OCI-LY1 (cell line): ENCODE data around the gene RGS5.

Experiments
- H2AFZ ChIP-seq: fragments of 200-600 bp; sonication (generic), shearing (Covaris generic); 2 replicates; pipeline ENCODE4 v1.6.0; 2014; ENCODE audit warnings: antibody characterized with exemption, mild to moderate bottlenecking, low read length
- H3F3A ChIP-seq: fragments of 200-600 bp; sonication (generic), shearing (Covaris generic); 2 replicates; pipeline ENCODE4 v1.6.0; 2014; ENCODE audit warnings: mild to moderate bottlenecking, antibody characterized with exemption, low read length, moderate library complexity; ENCODE audit not compliant: insufficient read depth
- H3K27ac ChIP-seq: fragments of 200-600 bp; sonication (generic); 2 replicates; pipeline ENCODE4 v1.5.1; 2014; ENCODE audit warnings: low read length, mixed run types, mild to moderate bottlenecking, low read depth; ENCODE audit not compliant: poor library complexity, severe bottlenecking
- H3K27me3 ChIP-seq: fragments of 200-600 bp; sonication (generic); 2 replicates; pipeline ENCODE4 v1.6.0; 2014; ENCODE audit warnings: antibody characterized with exemption, mild to moderate bottlenecking, low read length, moderate library complexity; ENCODE audit not compliant: insufficient read depth
- H3K36me3 ChIP-seq: fragments of 200-600 bp; sonication (generic); 2 replicates; pipeline ENCODE4 v1.6.1; 2014; ENCODE audit warnings: mild to moderate bottlenecking, antibody characterized with exemption, low read length, moderate library complexity, mixed read lengths; ENCODE audit not compliant: insufficient read depth
- H3K4me1 ChIP-seq: fragments of 200-600 bp; sonication (generic); 2 replicates; pipeline ENCODE4 v1.5.1; 2014; ENCODE audit warnings: mild to moderate bottlenecking, low read length, moderate library complexity; ENCODE audit not compliant: insufficient read depth, severe bottlenecking
- H3K4me2 ChIP-seq: fragments of 200-600 bp; sonication (generic), shearing (Covaris generic); 2 replicates; pipeline ENCODE4 v1.6.1; 2014; ENCODE audit warnings: low read length
- H3K4me3 ChIP-seq: fragments of 200-600 bp; sonication (generic); 2 replicates; pipeline ENCODE4 v1.5.1; 2014; ENCODE audit warnings: low read length, low read depth, mild to moderate bottlenecking, mixed read lengths; ENCODE audit not compliant: poor library complexity, severe bottlenecking
- H3K79me2 ChIP-seq: fragments of 200-600 bp; shearing (Covaris generic); 2 replicates; pipeline ENCODE4 v1.6.1; 2016; ENCODE audit warnings: mixed run types, low read length, mixed read lengths; ENCODE audit not compliant: insufficient read depth
- H3K9ac ChIP-seq: fragments of 200-600 bp; sonication (generic), shearing (Covaris generic); 2 replicates; pipeline ENCODE4 v1.6.1; 2014; ENCODE audit warnings: mild to moderate bottlenecking, low read length, mixed read lengths
- H3K9me2 ChIP-seq: fragments of 200-600 bp; sonication (generic), shearing (Covaris generic); 2 replicates; pipeline ENCODE4 v1.6.1; 2014; ENCODE audit warnings: low read depth, mild to moderate bottlenecking, low read length, mixed read lengths
- H3K9me3 ChIP-seq: fragments of 200-600 bp; shearing (Covaris generic); 2 replicates; pipeline ENCODE4 v1.6.1; 2014; ENCODE audit warnings: low read length, mixed read lengths
- H4K20me1 ChIP-seq: fragments of 200-600 bp; sonication (generic), shearing (Covaris generic); 2 replicates; pipeline ENCODE4 v1.6.0; 2016; ENCODE audit warnings: mild to moderate bottlenecking, low read length; ENCODE audit not compliant: insufficient read depth
- EZH2 ChIP-seq: fragments of 200-600 bp; sonication (generic), shearing (Covaris generic); IDR thresholded peaks from 2 replicates; pipeline ENCODE4 v1.8.0; 2017; ENCODE audit warnings: borderline replicate concordance, mixed run types, mild to moderate bottlenecking, antibody characterized with exemption, low read length, moderate library complexity, mixed read lengths
- TF ChIP-seq, protein P1 (sequence below): fragments of 200-600 bp; sonication (generic), shearing (Covaris generic); IDR thresholded peaks from 2 replicates; pipeline ENCODE4 v1.5.1; 2017; ENCODE audit warnings: mild to moderate bottlenecking, antibody characterized with exemption, low read length, moderate library complexity, mixed read lengths

RGS5 gene

DNA sequence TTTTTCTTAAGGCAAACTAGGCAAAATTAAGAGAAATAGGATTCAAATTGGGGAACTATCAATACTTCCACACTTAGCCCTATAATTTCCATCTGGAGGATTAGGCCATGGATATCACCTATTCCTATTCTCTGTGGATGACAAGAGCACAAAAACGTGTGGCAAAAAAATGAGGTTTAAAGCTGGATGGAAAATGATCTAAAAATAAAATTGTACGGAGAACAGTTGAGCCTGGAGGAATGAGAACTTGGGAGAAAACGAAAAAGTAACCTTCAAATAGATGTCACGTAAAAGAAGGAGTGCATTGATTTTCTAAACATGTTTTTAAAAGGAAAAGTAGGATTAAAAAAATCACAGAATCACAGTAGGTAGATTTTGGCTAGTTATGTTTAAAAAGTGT lies 77.9 kb downstream of the RGS5 start:
- no peaks in the 10 kb centered on the region for H3K79me2 ChIP-seq
- H3K4me3 ChIP-seq, result no peak overlapping the region
- H4K20me1 ChIP-seq, result no peaks in the 10 kb centered on the region
- H2AFZ ChIP-seq, result no peak overlapping the region
- H3F3A ChIP-seq, result no peaks in the 10 kb centered on the region
- TF ChIP-seq, protein P1, sequence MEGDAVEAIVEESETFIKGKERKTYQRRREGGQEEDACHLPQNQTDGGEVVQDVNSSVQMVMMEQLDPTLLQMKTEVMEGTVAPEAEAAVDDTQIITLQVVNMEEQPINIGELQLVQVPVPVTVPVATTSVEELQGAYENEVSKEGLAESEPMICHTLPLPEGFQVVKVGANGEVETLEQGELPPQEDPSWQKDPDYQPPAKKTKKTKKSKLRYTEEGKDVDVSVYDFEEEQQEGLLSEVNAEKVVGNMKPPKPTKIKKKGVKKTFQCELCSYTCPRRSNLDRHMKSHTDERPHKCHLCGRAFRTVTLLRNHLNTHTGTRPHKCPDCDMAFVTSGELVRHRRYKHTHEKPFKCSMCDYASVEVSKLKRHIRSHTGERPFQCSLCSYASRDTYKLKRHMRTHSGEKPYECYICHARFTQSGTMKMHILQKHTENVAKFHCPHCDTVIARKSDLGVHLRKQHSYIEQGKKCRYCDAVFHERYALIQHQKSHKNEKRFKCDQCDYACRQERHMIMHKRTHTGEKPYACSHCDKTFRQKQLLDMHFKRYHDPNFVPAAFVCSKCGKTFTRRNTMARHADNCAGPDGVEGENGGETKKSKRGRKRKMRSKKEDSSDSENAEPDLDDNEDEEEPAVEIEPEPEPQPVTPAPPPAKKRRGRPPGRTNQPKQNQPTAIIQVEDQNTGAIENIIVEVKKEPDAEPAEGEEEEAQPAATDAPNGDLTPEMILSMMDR, result no peak
- TF ChIP-seq EZH2, result no peak
- no peaks in the 10 kb centered on the region for H3K9me3 ChIP-seq
- no peaks in the 10 kb centered on the region for H3K27me3 ChIP-seq
- H3K4me1 ChIP-seq, result no peaks in the 10 kb centered on the region
- H3K9ac ChIP-seq, result no peak overlapping the region
- H3K36me3 ChIP-seq, result no peaks in the 10 kb centered on the region
- H3K4me2 ChIP-seq, result no peak overlapping the region
- no peaks in the 10 kb centered on the region for H3K9me2 ChIP-seq
- H3K27ac ChIP-seq, result no peak overlapping the region

DNA sequence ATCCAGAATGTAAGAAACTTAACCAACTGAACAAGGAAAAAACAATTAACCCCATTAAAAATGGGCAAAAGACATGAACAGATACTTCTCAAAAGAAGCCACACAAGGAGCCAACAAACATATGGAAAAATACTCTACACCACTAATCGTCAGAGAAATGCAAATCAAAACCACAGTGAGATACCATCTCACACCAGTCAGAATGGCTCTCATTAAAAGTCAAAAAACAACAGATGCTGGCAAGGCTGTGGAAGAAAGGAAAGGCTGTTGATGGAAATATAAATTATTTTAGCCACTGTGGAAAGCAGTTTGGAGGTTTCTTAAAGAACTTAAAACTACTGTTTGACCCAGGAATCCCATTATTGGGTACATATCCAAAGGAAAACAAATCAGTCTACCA lies 82.3 kb downstream of the RGS5 start:
- H3K4me1 ChIP-seq, result no peaks in the 10 kb centered on the region
- no peaks in the 10 kb centered on the region for H3F3A ChIP-seq
- H3K27me3 ChIP-seq, result no peaks in the 10 kb centered on the region
- no peaks in the 10 kb centered on the region for H3K9me2 ChIP-seq
- no peak overlapping the region for H3K4me3 ChIP-seq
- H3K9ac ChIP-seq, result no peak overlapping the region
- no peaks in the 10 kb centered on the region for H4K20me1 ChIP-seq
- H3K9me3 ChIP-seq, result no peaks in the 10 kb centered on the region
- H3K79me2 ChIP-seq, result no peaks in the 10 kb centered on the region
- H3K27ac ChIP-seq, result no peak overlapping the region
- H3K36me3 ChIP-seq, result no peaks in the 10 kb centered on the region
- TF ChIP-seq, protein P1, result no peak
- no peak for TF ChIP-seq EZH2
- H2AFZ ChIP-seq, result no peak overlapping the region
- H3K4me2 ChIP-seq, result no peak overlapping the region

GRCh38 chr1:163119707-163120106 lies 83.0 kb downstream of the RGS5 start:
- Histone ChIP-seq H3K4me2 (no peak overlapping the region), H3F3A (no peaks in the 10 kb centered on the region), H3K27ac (no peak overlapping the region), H3K9me3 (no peaks in the 10 kb centered on the region), H3K4me1 (no peaks in the 10 kb centered on the region), H3K79me2 (no peaks in the 10 kb centered on the region), H3K36me3 (no peaks in the 10 kb centered on the region), H3K27me3 (no peaks in the 10 kb centered on the region), H2AFZ (no peak overlapping the region), H3K4me3 (no peak overlapping the region), H3K9me2 (no peaks in the 10 kb centered on the region), H3K9ac (no peak overlapping the region), H4K20me1 (no peaks in the 10 kb centered on the region)
- no peak for TF ChIP-seq EZH2
- TF ChIP-seq, protein P1, result no peak
